H1 (cell line): ENCODE data around the gene NCKAP1. TPM values are rescaled to one million over a fixed set of nuclear protein-coding genes. Genes with fewer than 3 reads are reported as not detected.

Source experiments
- CTCF ChIA-PET: fragments of 300-600 bp; sonication (Branson Sonifier 250); formaldehyde crosslinking; loops from one replicate; lab custom pipeline; 2021; ENCODE audit not compliant: partially characterized antibody; lab: Charles Lee
- POLR2A ChIA-PET: fragments of 300-600 bp; sonication (Branson Sonifier 250); formaldehyde crosslinking; loops from one replicate; lab custom pipeline; 2021; ENCODE audit warnings: inconsistent platforms; ENCODE audit not compliant: partially characterized antibody; lab: Charles Lee
- DNase-seq, 2 experiments: peaks; one replicate each; pipeline versions ENCODE4 v3.0.0 to v3.0.0-alpha.2; 2010 to 2022; ENCODE audit warnings: low spot score in 2 of 2, low read depth in 1 of 2, mixed read lengths in 1 of 2
- FAIRE-seq: peaks from 2 replicates; lab custom pipeline; 2011; peaks lifted over from hg19 to GRCh38; lab: Jason Lieb, UNC
- H2AFZ ChIP-seq: 2 replicates; pipeline ENCODE4 v1.8.1; 2012; ENCODE audit warnings: low read length, inconsistent platforms
- H2AK5ac ChIP-seq: 2 replicates; pipeline ENCODE4 v1.6.1; 2013; ENCODE audit warnings: low read depth, low read length
- H2BK120ac ChIP-seq: replicated peaks from 2 replicates; pipeline ENCODE3; 2013; ENCODE audit warnings: low read depth, low read length, inconsistent platforms
- H2BK12ac ChIP-seq: 2 replicates; pipeline ENCODE4 v1.6.1; 2013; ENCODE audit warnings: low read depth, low read length
- H2BK15ac ChIP-seq: 2 replicates; pipeline ENCODE4 v1.6.1; 2013; ENCODE audit warnings: low read length
- H2BK20ac ChIP-seq: 2 replicates; pipeline ENCODE4 v1.6.1; 2013; ENCODE audit warnings: low read length
- H2BK5ac ChIP-seq: 2 replicates; pipeline ENCODE4 v1.6.1; 2013; ENCODE audit warnings: low read depth, low read length
- H3K14ac ChIP-seq: 2 replicates; pipeline ENCODE4 v1.6.1; 2013; ENCODE audit warnings: inconsistent platforms; ENCODE audit not compliant: insufficient read length
- H3K18ac ChIP-seq: 2 replicates; pipeline ENCODE4 v1.6.1; 2013; ENCODE audit warnings: low read length; ENCODE audit errors: extremely low read depth
- H3K23ac ChIP-seq: 2 replicates; pipeline ENCODE4 v1.6.1; 2013; ENCODE audit warnings: inconsistent platforms; ENCODE audit not compliant: insufficient read length
- H3K23me2 ChIP-seq: 2 replicates; pipeline ENCODE4 v1.6.1; 2013; ENCODE audit warnings: low read depth, low read length
- H3K27ac ChIP-seq: 2 replicates; pipeline ENCODE4 v1.6.1; 2011; ENCODE audit warnings: low read depth, low read length, inconsistent platforms
- H3K27me3 ChIP-seq, 4 experiments: replicated peaks in 1 of 4; 1 replicate in 1 of 4; 2 replicates in 3 of 4; pipeline versions ENCODE4 v1.6.1 to v1.8.1; 2011 to 2013; ENCODE audit warnings: low read length in 3 of 4, mild to moderate bottlenecking in 3 of 4, inconsistent platforms in 2 of 4, mixed read lengths in 2 of 4, moderate library complexity in 1 of 4; ENCODE audit not compliant: control insufficient read depth in 3 of 4, insufficient read depth in 3 of 4; ENCODE audit errors: extremely low read depth in 1 of 4
- H3K36me3 ChIP-seq, 4 experiments: 2 replicates each; pipeline versions ENCODE4 v1.6.1 to v1.8.1; 2011 to 2013; ENCODE audit warnings: mild to moderate bottlenecking in 4 of 4, low read length in 3 of 4, moderate library complexity in 2 of 4, control low read depth in 1 of 4, inconsistent platforms in 1 of 4; ENCODE audit not compliant: insufficient read depth in 4 of 4, control insufficient read depth in 2 of 4
- H3K4ac ChIP-seq: replicated peaks from 2 replicates; pipeline ENCODE3; 2013; ENCODE audit warnings: low read length, low read depth, mixed read lengths, inconsistent platforms; ENCODE audit not compliant: insufficient read length
- H3K4me1 ChIP-seq, 4 experiments: replicated peaks in 1 of 4; 1 replicate in 1 of 4; 2 replicates in 3 of 4; pipeline versions ENCODE4 v1.6.1 to v1.8.1; 2011 to 2013; ENCODE audit warnings: low read length in 3 of 4, inconsistent platforms in 2 of 4, mixed read lengths in 1 of 4; ENCODE audit not compliant: insufficient read depth in 4 of 4, control insufficient read depth in 3 of 4
- H3K4me2 ChIP-seq, 2 experiments: 2 replicates each; pipeline versions ENCODE4 v1.6.1 to v1.8.1; 2011 to 2013; ENCODE audit warnings: low read depth in 2 of 2, low read length in 2 of 2, control low read depth in 1 of 2, inconsistent platforms in 1 of 2, mild to moderate bottlenecking in 1 of 2; ENCODE audit not compliant: insufficient read depth in 1 of 2
- H3K4me3 ChIP-seq, 4 experiments: fragments of 200-600, 300-600 bp in 1 of 4; sonication (generic), shearing (Covaris generic), sonication (Bioruptor Twin) in 1 of 4; 2 replicates each; pipeline versions ENCODE4 v1.5.1 to v1.8.1; 2011 to 2016; ENCODE audit warnings: low read length in 4 of 4, low read depth in 3 of 4, control low read depth in 2 of 4, inconsistent platforms in 2 of 4, mild to moderate bottlenecking in 2 of 4, mixed read lengths in 1 of 4, moderate library complexity in 1 of 4; ENCODE audit not compliant: insufficient read depth in 2 of 4; ENCODE audit errors: extremely low read depth in 1 of 4
- H3K56ac ChIP-seq: replicated peaks from 2 replicates; pipeline ENCODE3; 2013; ENCODE audit warnings: low read depth, mild to moderate bottlenecking, mixed read lengths, low read length, inconsistent platforms; ENCODE audit not compliant: insufficient read length
- H3K79me1 ChIP-seq: 2 replicates; pipeline ENCODE4 v1.6.1; 2013; ENCODE audit warnings: low read depth, low read length, control low read depth
- H3K79me2 ChIP-seq, 2 experiments: 2 replicates each; pipeline versions ENCODE4 v1.6.1 to v1.8.1; 2012 to 2013; ENCODE audit warnings: low read length in 2 of 2, mild to moderate bottlenecking in 2 of 2, inconsistent platforms in 1 of 2; ENCODE audit not compliant: insufficient read depth in 2 of 2, control insufficient read depth in 1 of 2
- H3K9ac ChIP-seq, 4 experiments: replicated peaks in 1 of 4; 1 replicate in 1 of 4; 2 replicates in 3 of 4; pipeline versions ENCODE4 v1.6.1 to v1.8.1; 2011 to 2013; ENCODE audit warnings: low read depth in 3 of 4, low read length in 3 of 4, control low read depth in 2 of 4, mild to moderate bottlenecking in 2 of 4, moderate library complexity in 2 of 4, inconsistent platforms in 1 of 4; ENCODE audit errors: extremely low read depth in 1 of 4
- H3K9me3 ChIP-seq, 2 experiments: 2 replicates each; pipeline versions ENCODE4 v1.6.1 to v1.8.1; 2012 to 2013; ENCODE audit warnings: mild to moderate bottlenecking in 2 of 2, moderate library complexity in 2 of 2, control low read depth in 1 of 2, inconsistent platforms in 1 of 2, low read depth in 1 of 2, low read length in 1 of 2, mixed read lengths in 1 of 2; ENCODE audit not compliant: insufficient read depth in 2 of 2
- H4K20me1 ChIP-seq, 2 experiments: replicated peaks in 1 of 2; 2 replicates each; pipeline versions ENCODE3 to v1.8.1; 2011 to 2013; ENCODE audit warnings: inconsistent platforms in 2 of 2, low read length in 2 of 2, mild to moderate bottlenecking in 1 of 2; ENCODE audit not compliant: insufficient read depth in 2 of 2, control insufficient read depth in 1 of 2
- H4K5ac ChIP-seq: 2 replicates; pipeline ENCODE4 v1.6.1; 2013; ENCODE audit warnings: low read length, low read depth, mixed read lengths, inconsistent platforms; ENCODE audit not compliant: insufficient read length
- H4K8ac ChIP-seq: 2 replicates; pipeline ENCODE4 v1.8.0; 2013; ENCODE audit warnings: mild to moderate bottlenecking, moderate library complexity, low read length, inconsistent platforms; ENCODE audit not compliant: insufficient read depth; ENCODE audit errors: extremely low read depth
- H4K91ac ChIP-seq: replicated peaks from 2 replicates; pipeline ENCODE3; 2013; ENCODE audit warnings: low read length, mixed read lengths, inconsistent platforms; ENCODE audit not compliant: insufficient read length
- CBX8 ChIP-seq: fragments of 300-800, 300-1000 bp; sonication (generic); IDR thresholded peaks from 2 replicates; pipeline ENCODE4 v1.7.1; 2016; ENCODE audit warnings: low read depth, low read length, borderline replicate concordance
- CTCF ChIP-seq, 3 experiments: IDR thresholded peaks; 1 replicate in 2 of 3; 2 replicates in 1 of 3; pipeline versions ENCODE4 v1.5.1 to v1.6.1; 2011; ENCODE audit warnings: low read length in 3 of 3, mild to moderate bottlenecking in 3 of 3, inconsistent platforms in 2 of 3, low read depth in 1 of 3, moderate library complexity in 1 of 3; ENCODE audit not compliant: insufficient read depth in 1 of 3; ENCODE audit errors: control extremely low read depth in 1 of 3
- EZH2 ChIP-seq: fragments of 200-600 bp; sonication (generic); IDR thresholded peaks from 2 replicates; pipeline ENCODE4 v1.7.1; 2012; ENCODE audit warnings: low read depth, mild to moderate bottlenecking, moderate library complexity, low read length, inconsistent platforms; ENCODE audit not compliant: severe bottlenecking
- NANOG ChIP-seq: IDR thresholded peaks from 2 replicates; pipeline ENCODE4 v1.6.1; 2011; ENCODE audit warnings: low read length, low read depth, mild to moderate bottlenecking, inconsistent platforms; ENCODE audit not compliant: insufficient read depth, poor library complexity, severe bottlenecking
- POLR2AphosphoS5 ChIP-seq: IDR thresholded peaks from 2 replicates; pipeline ENCODE4 v1.6.1; 2011; ENCODE audit warnings: low read depth, low read length
- WGBS, 2 experiments: shearing (Covaris generic) in 1 of 2; methylation state at CpG; one replicate each; pipeline versions ENCODE4 v1.1.6 to v1.1.7; 2013 to 2015; ENCODE audit warnings: low lambda C conversion rate in 2 of 2, mixed read lengths in 2 of 2, inconsistent platforms in 1 of 2, low coverage in 1 of 2, missing lambda C conversion rate in 1 of 2; ENCODE audit not compliant: insufficient replicate concordance in 2 of 2, insufficient coverage in 1 of 2, insufficient read length in 1 of 2; ENCODE audit errors: extremely low coverage in 1 of 2, missing lambda C conversion rate in 1 of 2; 5-methylcytosine and 5-hydroxymethylcytosine counted together
- polyA plus RNA-seq, 7 experiments: library from polyadenylated mRNA; depleted of rRNA in 3 of 7; stranded (reverse) in 5 of 7; unstranded in 2 of 7; fragments of >200 nt in 5 of 7; fragments of 200-250 nt in 2 of 7; gene quantifications; 1 replicate in 5 of 7; 2 replicates in 1 of 7; 4 replicates in 1 of 7; pipeline versions ENCODE4 v1.2.1 to v1.2.3, GENCODE V29; 2011 to 2013; ENCODE audit warnings: missing spikeins in 2 of 7, mixed read lengths in 2 of 7
- total RNA-seq: library from RNA; stranded (reverse); fragmentation: NEBNext Ultra II Directional; extraction: Animal tissue kit (Norgen Biotek cat#: 25700); gene quantifications from 2 replicates; pipeline ENCODE4 v1.2.1, GENCODE V29; 2021
- TF ChIP-seq, protein P1 (sequence below): IDR thresholded peaks from 2 replicates; pipeline ENCODE4 v1.6.1; 2012; ENCODE audit warnings: inconsistent platforms

The NCKAP1 gene
- total and polyA plus RNA-seq, 2 of the 8 experiments (the other 6 are each of a cell fraction or from before 2014, with no cell fraction given) = 90.8 to 173 TPM

DNA sequence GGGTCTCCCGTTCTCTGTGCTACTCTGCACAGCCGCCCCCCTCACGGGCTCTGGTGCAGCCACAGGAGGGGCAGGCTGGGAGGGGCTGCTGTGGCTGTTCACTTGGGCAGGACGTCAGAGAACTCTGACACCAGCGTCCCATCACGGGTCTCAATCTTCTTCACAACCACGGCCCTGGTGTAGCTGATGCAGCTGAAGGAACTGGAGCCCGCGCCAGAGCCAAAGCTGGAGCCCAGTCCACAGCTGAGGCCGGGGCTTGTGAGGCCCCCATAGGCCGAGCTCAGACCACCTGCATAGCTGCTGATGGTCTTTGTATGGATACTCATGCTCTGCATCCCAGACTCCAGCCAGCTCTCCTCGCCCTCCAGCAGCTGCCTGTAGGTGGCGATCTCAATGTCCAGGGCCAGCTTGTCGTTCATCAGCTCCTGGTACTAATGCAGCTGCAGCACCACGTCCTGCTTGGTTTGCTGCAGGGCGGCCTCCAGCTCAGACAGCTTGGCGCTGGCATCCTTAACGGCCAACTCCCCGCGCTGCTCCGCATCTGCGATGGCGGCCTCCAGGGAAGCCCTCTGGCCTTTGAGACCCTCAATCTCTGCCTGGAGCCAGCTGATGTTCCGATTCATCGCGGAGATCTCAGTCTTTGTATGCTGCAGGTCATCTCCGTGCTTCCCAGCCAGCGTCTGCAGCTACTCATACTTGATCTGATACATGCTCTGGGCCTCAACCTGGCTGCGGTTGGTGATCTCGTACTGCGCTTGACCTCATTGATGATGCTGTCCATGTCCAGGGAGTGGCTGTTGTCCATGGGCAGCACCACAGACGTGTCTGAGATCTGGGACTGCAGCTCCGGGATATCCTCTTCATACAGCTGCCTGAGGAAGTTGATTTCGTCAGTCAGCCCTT lies 32.9 kb upstream of the NCKAP1 start:
- H3K4me3 ChIP-seq = no peak overlapping the region
- H4K5ac ChIP-seq = peak overlapping the region; percentile 48
- no peaks in the 10 kb centered on the region for H3K27me3 ChIP-seq
- no peaks in the 10 kb centered on the region for H3K23me2 ChIP-seq
- CTCF ChIA-PET = interaction anchor here (0.6 to 5.0 kb wide), 26 partner anchors 8 to 1129 kb away, joined by 3 to 38 read pairs (median 4); partner anchors contain the start of genes DUSP19 and NCKAP1
- no peak overlapping the region for H2BK120ac ChIP-seq
- peaks cover 0 to 1% (median 0%) of the 10 kb centered on the region in 4 experiments; a peak in 2 of 7 replicates for H3K4me1 ChIP-seq
- no peak overlapping the region for H2BK20ac ChIP-seq
- no peaks in the 10 kb centered on the region for H3K79me2 ChIP-seq
- no peak overlapping the region for H4K91ac ChIP-seq
- H3K79me1 ChIP-seq = no peaks in the 10 kb centered on the region; the same call in 1 of the 2 replicates
- no peak for FAIRE-seq
- no peak overlapping the region for H2AK5ac ChIP-seq
- peak overlapping the region in 1 of 2 experiments; percentile 6; a peak in 1 of 4 replicates for H3K4me2 ChIP-seq
- no peak overlapping the region for H2BK5ac ChIP-seq
- peak overlapping the region; percentile 7; the same call in 1 of the 2 replicates for H2BK12ac ChIP-seq
- H3K9me3 ChIP-seq = peaks cover 12 to 13% of the 10 kb centered on the region in 2 experiments
- H3K23ac ChIP-seq = no peak overlapping the region
- no peak overlapping the region for H2BK15ac ChIP-seq
- DNase-seq = peak; percentile 51 to 89
- H3K9ac ChIP-seq = no peak overlapping the region
- no peak overlapping the region for H3K27ac ChIP-seq
- peak overlapping the region; percentile 54 for H4K8ac ChIP-seq
- H3K18ac ChIP-seq = peak overlapping the region; percentile 17; the same call in 1 of the 2 replicates
- no peaks in the 10 kb centered on the region for H4K20me1 ChIP-seq
- POLR2A ChIA-PET = interaction anchor here (0.6 to 2.1 kb wide), 3 partner anchors 31 to 55 kb away, joined by 3 to 7 read pairs (median 3); partner anchors contain the start of gene NUP35
- H2AFZ ChIP-seq = peak overlapping the region; percentile 80
- H3K56ac ChIP-seq = no peak overlapping the region
- no peaks in the 10 kb centered on the region for H3K36me3 ChIP-seq
- H3K4ac ChIP-seq = no peak overlapping the region
- H3K14ac ChIP-seq = no peak overlapping the region
- 68% methylated on average over 34 of the region's 34 CpGs; no CpG with 5 or more reads in 1 of the 2 experiments for WGBS, 2 experiments
- TF ChIP-seq CBX8 = no peak
- TF ChIP-seq EZH2 = no peak
- TF ChIP-seq CTCF (IDR thresholded peaks at IDR 0.05; ENCODE audit: control extremely low read depth in 1 of 3, insufficient read depth in 1 of 3, low read depth in 1 of 3, low read length in 3 of 3) = peak; percentile 61 to 95 (median 92)
- TF ChIP-seq, protein P1, sequence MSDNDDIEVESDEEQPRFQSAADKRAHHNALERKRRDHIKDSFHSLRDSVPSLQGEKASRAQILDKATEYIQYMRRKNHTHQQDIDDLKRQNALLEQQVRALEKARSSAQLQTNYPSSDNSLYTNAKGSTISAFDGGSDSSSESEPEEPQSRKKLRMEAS = peak; percentile 73
- peak; percentile 66 for TF ChIP-seq NANOG
- peak; percentile 50; the same call in 1 of the 2 replicates for TF ChIP-seq POLR2AphosphoS5
